ENCODE data around the gene UNC119. TPM values are rescaled to one million over a fixed set of nuclear protein-coding genes. Genes with fewer than 3 reads are reported as not detected.

The UNC119 gene
- total and polyA plus RNA-seq, 4 donors = 14.0 to 20.0 (median 16.1) TPM

DNA sequence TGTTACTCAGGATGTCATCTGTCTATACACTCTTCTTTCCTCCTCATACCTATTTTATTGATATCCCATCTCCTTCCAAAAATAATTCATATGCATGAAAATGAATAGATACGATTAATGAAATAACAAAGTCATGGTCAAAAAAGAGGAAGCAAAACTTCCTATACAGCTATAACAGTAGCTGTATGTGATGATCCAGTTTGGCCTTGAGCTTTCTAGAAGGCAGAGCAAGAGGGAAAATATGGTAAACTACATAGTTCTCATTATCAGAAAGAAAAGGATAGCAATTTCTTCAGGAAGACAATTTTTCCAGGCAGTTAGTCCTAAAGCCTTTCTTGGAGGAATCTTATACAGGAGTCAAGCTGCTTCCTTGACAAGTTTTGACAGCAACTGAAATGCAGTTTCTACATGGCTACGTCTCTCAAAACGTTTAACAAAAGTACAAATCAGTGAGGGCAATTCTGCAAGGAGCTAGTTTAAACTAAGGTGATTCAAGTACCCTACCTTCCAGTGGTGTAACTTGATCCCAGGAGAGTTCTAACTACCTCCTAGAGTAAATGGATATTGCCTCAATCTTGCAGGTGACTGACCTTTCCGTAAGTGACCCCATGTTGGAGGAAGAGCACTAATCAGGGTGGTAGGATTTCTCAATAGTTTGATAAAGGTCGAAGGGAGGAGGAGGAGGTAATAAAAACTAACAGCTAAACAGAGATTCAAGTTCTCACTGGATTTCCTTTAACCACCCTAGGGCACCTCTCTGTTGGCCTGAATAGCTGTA lies 45.4 kb upstream of the UNC119 start:
- no peaks in the 10 kb centered on the region for H3K9me3 ChIP-seq (ENCODE audit: control insufficient read depth in 4 of 4, low read length in 3 of 4)
- H3K4me1 ChIP-seq (ENCODE audit: control insufficient read depth in 4 of 4, insufficient read depth in 4 of 4, low read length in 3 of 4) = peaks cover 6 to 25% (median 17%) of the 10 kb centered on the region in 4 donors
- TF ChIP-seq HNF4G (IDR thresholded peaks at IDR 0.05) (peak; percentile 42), NR2F2 (IDR thresholded peaks at IDR 0.05) (peak; percentile 73), RAD21 (IDR thresholded peaks at IDR 0.05) (peak; percentile 25 to 48), HNF4A (conservative IDR thresholded peaks at IDR 0.05) (peak; percentile 84 to 85), RXRA (IDR thresholded peaks at IDR 0.05) (peak; percentile 98), SP1 (IDR thresholded peaks at IDR 0.05) (peak; percentile 83), TAF1 (conservative IDR thresholded peaks at IDR 0.05) (no peak), YY1 (IDR thresholded peaks at IDR 0.05) (peak; percentile 75), FOXA2 (IDR thresholded peaks at IDR 0.05) (no peak), FOXA1 (IDR thresholded peaks at IDR 0.05) (peak; percentile 21), GABPA (IDR thresholded peaks at IDR 0.05 in 1 of 2, conservative IDR thresholded peaks at IDR 0.05 in 1 of 2) (no peak), EGR1 (IDR thresholded peaks at IDR 0.05; ENCODE audit: low read depth in 2 of 2) (peak in 1 of 2 donors; percentile 73), JUND (IDR thresholded peaks at IDR 0.05) (peak; percentile 41 to 79)
- TF ChIP-seq, protein P1, sequence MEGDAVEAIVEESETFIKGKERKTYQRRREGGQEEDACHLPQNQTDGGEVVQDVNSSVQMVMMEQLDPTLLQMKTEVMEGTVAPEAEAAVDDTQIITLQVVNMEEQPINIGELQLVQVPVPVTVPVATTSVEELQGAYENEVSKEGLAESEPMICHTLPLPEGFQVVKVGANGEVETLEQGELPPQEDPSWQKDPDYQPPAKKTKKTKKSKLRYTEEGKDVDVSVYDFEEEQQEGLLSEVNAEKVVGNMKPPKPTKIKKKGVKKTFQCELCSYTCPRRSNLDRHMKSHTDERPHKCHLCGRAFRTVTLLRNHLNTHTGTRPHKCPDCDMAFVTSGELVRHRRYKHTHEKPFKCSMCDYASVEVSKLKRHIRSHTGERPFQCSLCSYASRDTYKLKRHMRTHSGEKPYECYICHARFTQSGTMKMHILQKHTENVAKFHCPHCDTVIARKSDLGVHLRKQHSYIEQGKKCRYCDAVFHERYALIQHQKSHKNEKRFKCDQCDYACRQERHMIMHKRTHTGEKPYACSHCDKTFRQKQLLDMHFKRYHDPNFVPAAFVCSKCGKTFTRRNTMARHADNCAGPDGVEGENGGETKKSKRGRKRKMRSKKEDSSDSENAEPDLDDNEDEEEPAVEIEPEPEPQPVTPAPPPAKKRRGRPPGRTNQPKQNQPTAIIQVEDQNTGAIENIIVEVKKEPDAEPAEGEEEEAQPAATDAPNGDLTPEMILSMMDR (IDR thresholded peaks at IDR 0.05; ENCODE audit: low read depth, low read length, missing input control) = no peak
- TF ChIP-seq, protein P2, sequence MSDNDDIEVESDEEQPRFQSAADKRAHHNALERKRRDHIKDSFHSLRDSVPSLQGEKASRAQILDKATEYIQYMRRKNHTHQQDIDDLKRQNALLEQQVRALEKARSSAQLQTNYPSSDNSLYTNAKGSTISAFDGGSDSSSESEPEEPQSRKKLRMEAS (IDR thresholded peaks at IDR 0.05) = peak; percentile 83
- TF ChIP-seq, protein P3, sequence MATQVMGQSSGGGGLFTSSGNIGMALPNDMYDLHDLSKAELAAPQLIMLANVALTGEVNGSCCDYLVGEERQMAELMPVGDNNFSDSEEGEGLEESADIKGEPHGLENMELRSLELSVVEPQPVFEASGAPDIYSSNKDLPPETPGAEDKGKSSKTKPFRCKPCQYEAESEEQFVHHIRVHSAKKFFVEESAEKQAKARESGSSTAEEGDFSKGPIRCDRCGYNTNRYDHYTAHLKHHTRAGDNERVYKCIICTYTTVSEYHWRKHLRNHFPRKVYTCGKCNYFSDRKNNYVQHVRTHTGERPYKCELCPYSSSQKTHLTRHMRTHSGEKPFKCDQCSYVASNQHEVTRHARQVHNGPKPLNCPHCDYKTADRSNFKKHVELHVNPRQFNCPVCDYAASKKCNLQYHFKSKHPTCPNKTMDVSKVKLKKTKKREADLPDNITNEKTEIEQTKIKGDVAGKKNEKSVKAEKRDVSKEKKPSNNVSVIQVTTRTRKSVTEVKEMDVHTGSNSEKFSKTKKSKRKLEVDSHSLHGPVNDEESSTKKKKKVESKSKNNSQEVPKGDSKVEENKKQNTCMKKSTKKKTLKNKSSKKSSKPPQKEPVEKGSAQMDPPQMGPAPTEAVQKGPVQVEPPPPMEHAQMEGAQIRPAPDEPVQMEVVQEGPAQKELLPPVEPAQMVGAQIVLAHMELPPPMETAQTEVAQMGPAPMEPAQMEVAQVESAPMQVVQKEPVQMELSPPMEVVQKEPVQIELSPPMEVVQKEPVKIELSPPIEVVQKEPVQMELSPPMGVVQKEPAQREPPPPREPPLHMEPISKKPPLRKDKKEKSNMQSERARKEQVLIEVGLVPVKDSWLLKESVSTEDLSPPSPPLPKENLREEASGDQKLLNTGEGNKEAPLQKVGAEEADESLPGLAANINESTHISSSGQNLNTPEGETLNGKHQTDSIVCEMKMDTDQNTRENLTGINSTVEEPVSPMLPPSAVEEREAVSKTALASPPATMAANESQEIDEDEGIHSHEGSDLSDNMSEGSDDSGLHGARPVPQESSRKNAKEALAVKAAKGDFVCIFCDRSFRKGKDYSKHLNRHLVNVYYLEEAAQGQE (IDR thresholded peaks at IDR 0.05) = peak; percentile 57
- TF ChIP-seq, protein P4, sequence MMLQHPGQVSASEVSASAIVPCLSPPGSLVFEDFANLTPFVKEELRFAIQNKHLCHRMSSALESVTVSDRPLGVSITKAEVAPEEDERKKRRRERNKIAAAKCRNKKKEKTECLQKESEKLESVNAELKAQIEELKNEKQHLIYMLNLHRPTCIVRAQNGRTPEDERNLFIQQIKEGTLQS (IDR thresholded peaks at IDR 0.05) = peak; percentile 48
- TF ChIP-seq, protein P5, sequence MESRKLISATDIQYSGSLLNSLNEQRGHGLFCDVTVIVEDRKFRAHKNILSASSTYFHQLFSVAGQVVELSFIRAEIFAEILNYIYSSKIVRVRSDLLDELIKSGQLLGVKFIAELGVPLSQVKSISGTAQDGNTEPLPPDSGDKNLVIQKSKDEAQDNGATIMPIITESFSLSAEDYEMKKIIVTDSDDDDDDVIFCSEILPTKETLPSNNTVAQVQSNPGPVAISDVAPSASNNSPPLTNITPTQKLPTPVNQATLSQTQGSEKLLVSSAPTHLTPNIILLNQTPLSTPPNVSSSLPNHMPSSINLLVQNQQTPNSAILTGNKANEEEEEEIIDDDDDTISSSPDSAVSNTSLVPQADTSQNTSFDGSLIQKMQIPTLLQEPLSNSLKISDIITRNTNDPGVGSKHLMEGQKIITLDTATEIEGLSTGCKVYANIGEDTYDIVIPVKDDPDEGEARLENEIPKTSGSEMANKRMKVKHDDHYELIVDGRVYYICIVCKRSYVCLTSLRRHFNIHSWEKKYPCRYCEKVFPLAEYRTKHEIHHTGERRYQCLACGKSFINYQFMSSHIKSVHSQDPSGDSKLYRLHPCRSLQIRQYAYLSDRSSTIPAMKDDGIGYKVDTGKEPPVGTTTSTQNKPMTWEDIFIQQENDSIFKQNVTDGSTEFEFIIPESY (IDR thresholded peaks at IDR 0.05) = peak; percentile 46
- 21% methylated on average over 5 of the region's 5 CpGs for WGBS
- no peaks in the 10 kb centered on the region for H3K27me3 ChIP-seq (ENCODE audit: control insufficient read depth in 4 of 4, insufficient read depth in 4 of 4, low read length in 3 of 4)
- DNase-seq (ENCODE audit: low spot score) = no peak
- H3K4me3 ChIP-seq (ENCODE audit: low read depth in 1 of 3, low read length in 3 of 3) = peak overlapping the region in 2 of 3 donors; percentile 61 to 85
- H3K27ac ChIP-seq (ENCODE audit: low read depth in 1 of 2, low read length in 2 of 2) = peak overlapping the region; percentile 94 to 97
- H3K36me3 ChIP-seq (ENCODE audit: control insufficient read depth in 4 of 4, insufficient read depth in 3 of 4, low read depth in 1 of 4, low read length in 3 of 4) = peaks cover 0 to 4% (median under 1%) of the 10 kb centered on the region in 4 donors
- H3K9ac ChIP-seq (ENCODE audit: low read depth in 1 of 2, low read length in 2 of 2) = no peak overlapping the region
